DMS53 treated with DMSO at 0.1 percent for 48 hours (cell line): ENCODE results near the gene VPS52.
"Not testable (repeated sequence)": the region's sequence is repeated elsewhere in the genome, so short reads cannot be mapped to it uniquely, and the experiment has no call there.

Experiments
- DNase-seq: peaks from one replicate; lab custom pipeline; 2025; ENCODE audit not compliant: unreplicated experiment; lab: John Stamatoyannopoulos, UW

VPS52 gene

DNA sequence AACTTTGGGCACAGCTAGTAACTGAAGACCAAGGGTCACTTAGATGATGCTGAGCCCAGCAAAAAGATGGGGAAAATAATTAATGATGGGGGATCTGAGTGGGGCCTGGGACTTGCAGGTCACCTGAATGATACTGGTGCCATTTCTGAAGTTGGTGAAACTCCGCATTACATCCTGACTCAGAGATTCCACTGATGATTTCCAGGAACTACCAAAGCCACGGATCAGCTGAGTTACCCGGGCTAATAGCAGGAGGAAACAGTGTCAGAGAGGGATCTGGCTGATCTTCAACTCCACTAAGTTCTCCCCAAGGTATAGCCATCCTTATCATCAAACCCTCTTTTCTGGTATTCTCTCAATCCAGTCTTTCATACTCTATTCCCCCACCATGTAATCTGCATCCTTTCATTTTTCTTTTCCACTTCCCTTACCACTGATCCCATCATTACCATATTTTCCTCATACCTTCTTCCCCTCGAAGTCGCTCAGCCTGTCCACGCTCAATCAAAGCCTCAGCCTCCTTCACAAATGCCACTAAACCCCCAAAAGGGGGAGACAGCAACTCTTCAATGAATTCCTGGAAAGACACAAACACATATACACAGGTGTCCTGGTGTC lies 20.2 kb downstream of the VPS52 start:
- no peak for DNase-seq

DNA sequence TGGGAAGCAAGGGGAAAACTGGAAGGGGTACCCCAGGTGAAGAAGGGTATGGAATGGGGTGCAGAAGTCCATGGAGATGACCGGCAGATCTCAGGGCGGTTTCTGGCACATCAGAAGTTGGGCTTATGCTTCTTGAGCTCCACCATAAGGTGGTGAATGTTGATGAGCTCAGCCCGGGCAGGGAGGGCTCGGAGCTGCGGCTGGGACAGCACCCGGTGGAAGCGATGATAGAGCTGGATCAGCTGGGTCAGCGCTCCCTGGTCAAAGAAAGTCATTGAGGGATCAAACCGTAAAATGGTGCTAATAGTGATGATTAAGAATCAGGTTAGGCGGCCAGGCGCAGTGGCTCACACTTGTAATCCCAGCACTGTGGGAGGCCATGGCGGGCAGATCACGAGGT lies 20.9 kb downstream of the VPS52 start:
- no peak for DNase-seq

DNA sequence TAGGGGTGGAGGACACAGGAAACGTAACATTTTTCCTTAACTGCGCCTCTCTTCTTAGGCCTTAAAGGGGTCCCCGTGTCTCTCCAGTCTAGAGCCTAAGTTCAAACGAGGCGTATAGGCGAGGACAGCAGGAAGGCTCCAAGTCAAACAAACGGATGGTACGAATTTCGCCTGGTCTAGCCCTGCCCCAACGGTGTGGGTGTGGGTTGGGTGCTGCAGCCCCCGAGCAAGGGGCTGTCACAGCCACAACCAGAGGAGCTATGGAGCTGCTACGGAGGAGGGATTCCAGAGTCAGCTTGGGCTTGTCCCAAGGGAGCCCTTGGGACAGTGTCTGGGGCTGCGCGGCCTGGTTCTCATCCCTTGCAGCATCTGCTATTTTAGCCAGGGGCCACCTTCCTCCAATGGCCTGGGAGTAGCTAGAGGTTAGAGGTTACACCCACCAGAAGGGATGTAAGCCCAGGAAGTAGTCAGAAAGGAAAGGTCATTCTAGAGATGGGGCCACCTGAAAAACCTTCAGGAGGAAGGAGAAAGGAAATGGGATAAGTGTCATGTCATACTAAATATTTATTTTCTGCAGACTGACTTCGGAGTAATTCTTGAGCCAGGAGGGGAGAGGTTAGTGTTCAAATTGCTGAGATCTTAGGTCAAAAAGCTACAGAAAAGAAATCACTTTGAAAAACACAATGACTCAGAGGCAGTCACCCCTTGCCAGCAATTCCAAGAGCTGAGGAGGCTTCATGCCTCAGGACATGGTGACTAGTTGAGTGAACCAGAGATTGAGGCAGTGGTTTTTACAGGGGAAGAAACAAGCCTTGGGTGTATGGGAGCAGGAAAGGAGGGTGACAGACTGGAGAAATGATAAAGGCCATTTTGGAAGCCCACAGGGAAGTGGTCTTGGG lies 21.7 kb downstream of the VPS52 start:
- DNase-seq = no peak

DNA sequence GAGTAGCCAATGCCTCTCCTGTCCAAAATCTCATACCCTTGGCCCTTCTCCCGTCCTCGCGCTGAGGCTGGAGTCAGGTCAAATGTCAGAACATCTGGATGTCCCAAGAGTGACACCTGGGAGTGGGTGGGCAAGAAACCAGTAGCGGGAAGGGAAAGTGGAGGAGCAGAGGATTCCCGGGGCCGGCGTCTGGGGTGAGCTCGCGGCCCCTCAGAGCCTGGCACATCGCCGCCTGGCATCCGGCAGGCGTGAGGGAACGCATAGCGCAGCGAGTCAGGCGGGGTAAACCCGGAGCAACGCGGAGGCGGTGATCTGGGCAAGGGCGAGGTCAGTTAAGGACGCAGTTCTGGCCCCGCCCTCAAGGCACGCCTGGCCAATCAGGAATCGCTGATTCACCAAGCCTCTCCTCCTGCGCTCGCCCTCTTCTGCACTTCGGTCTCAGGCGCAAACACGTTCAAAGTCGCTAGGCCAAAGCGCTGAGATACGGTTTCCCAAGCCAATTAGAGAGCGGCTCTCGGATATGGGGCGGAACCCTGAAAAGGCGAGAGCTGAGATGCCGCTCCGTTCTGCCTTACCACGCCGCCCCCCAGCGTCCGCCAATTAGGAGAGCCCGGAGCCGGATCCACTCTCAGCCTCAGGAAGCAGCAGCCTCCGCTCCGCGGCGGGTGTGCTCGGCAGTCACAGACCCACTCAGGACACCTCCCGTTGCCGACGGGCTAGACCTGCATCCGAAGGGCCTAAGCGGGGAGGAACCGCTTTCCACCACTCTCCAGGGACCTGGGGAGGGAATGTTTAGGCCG lies 22.5 kb downstream of the VPS52 start:
- peak; percentile 99 for DNase-seq

DNA sequence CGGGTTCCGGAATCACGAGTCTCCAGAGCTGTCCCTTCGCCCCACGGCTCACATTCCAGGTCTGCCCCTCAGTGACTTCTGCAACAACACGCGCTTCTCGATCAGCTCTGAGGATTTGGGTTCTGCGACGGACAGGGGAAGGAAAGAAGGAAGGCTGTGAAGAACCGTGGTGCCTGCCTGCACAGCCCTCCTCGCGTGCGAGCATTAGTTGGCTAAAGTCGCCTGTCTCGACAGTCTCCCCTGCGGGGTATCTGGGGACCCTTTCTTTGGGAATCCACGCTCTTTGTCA lies 23.1 kb downstream of the VPS52 start:
- DNase-seq = peak; percentile 61

DNA sequence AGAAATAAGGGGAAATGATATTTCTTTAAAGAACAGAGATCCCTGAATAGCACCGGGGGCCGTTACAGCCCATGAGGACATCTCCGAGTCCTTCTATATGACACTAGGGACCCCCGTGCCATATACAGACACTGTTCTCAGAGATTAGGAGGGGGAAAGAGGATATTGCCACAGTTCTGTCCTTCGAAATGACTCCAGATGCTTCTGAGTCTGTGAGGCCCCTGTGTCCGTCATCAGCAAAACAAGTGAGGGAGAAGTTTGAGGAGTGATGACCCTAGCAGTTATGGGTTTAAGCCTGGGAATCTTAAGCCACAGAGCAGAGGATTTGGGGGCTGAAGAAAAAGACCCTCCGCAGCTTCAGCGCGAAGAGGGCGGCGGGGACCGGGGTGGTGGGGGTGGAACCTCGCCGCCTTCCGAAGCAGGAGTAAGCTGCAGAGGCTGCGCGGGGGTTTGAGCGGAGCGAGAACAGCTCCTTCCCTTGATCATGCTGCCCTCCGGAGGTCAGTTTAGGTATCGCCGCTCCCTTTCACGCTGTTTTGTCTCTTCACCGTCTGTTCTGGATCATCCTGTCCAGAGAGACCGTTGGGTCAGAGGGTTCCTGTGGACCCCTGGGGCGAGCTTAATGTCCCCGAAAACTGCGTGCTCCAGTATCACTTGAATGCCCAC lies 23.6 kb downstream of the VPS52 start:
- peak; percentile 74 for DNase-seq

DNA sequence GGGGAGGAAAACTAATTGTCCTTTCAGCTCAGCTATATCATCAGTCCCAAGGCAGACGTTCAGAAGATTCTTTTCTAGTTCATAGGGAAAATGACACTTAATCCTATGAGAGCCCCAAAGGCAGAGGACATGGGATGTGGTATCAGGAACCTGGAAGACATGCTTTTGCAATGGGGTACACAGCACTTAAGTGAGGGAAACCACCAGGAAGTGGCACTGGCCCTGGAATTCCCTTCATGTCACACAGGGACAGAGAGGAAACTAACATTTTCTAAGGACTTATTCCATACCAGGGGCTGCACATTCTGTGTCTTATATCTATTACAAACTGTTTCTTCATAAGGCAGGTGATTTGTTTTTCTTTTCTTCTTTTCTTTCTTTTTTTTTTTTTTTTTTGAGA lies 28.2 kb downstream of the VPS52 start:
- no peak for DNase-seq

DNA sequence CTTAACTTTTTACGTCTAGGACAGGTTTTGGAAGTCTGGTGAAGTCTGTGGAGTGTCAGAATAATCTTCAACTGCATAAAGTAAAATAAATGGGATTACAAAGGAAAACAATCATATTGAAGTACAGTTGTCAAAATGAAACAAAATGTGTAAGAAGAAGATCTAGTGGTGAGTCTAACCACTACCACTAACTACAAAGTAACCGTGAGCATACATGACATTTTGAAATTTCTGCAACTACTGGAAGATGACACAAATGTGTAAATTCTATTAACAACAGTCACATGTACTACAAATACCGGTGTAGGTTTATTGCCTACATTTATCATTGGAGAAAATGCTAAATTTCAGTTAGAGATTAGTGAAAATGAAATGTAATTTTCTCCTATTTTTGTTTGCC lies 29.7 kb downstream of the VPS52 start:
- DNase-seq = no peak

DNA sequence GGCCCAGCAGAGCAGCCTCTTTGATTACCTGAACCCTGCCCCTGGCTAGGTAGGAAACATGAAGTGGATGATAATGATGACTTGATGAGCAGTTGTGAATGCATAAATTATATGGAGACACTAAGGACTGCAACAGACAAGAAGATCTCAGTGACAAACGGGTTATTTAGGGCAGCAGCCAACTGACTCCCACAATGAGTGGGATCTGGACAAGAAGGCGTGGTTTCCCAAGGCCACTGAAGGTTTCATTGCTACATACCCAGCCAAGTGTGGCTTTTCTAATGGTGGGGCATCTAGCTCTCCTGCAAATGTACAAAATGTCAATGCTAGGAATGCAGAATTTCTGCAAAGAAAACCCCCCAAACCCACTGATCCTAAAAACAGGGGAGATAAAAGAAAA lies 33.9 kb downstream of the VPS52 start:
- no peak for DNase-seq

DNA sequence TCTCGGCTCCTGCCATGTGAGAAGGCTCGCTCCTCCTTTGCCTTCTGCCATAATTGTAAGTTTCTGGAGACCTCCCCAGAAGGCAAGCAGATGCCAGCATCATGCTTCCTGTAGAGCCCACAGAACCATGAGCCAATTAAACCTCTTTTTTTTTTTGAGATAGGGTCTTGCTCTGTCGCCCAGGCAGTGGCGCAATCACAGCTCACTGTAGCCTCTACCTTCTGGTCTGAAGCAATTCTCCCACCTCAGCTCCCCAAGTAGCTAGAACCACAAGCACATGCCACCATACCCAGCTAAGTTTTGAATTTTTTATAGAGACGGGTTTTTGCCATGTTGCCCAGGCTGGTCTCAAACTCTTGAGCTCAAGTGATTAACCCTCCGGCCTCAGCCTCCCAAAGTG lies 34.8 kb downstream of the VPS52 start:
- no peak for DNase-seq

DNA sequence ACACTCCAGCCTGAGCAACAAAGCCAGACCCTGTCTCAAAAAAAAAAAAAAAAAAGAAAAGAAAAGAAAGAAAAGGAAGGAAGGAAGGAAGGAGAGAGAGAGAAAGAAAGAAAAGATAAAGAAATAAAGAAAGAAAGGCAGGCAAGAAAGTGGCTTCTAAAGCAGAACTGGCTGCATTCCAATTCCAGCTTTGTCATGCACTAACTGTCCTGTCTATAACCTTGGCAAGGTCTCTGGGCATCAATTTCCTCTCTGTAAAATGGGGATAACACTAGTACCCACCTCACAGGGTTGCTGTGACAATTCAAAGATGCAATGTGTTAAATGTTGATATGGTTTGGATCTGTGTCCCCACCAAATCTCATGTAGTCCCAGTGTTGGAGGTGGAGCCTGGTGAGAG lies 35.3 kb downstream of the VPS52 start:
- DNase-seq = no peak

DNA sequence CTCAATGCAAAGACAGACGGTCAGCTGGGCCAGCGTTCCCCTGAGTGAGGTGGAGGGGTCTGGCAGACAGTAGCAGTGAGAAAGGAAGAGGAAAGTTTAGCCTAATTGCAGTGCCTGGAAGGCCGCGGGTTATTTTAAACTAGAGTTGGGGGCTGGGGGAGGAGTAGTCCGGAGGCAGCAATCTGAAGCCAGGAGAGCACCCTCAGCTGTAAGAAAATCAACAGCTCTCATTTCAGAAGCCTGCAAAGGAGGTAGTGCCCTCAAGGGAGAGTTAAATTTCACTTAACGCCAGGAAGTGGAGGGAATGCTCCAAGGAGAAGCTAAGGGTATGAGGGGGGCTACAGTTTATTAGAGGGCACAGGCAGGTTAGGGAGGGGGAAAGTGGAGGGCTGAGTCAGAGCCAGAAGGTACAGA lies 36.4 kb downstream of the VPS52 start:
- no peak for DNase-seq

DNA sequence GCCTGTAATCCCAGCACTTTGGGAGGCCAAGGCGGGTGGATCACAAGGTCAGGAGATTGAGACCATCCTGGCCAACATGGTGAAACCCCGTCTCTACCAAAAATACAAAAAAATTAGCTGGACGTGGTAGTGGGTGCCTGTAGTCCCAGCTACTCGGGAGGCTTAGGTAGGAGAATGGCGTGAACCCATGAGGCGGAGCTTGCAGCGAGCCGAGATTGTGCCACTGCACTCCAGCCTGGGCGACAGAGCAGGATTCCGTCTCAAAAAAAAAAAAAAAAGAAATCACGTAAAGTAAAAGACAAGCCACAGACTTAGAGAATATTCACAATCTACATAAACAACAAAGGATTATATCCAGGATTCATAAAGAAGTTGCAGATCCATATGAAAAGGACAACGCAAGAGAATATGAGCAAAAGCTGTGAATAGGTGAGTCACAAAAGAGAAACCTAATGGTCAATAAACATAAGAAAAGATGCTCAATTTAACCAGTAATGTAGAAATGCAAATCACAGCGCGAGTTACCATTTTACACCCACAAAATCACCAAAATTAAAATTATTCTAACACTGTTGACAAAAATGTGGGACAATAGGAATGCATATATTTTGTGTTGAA lies 45.1 kb downstream of the VPS52 start:
- not testable (repeated sequence) for DNase-seq

DNA sequence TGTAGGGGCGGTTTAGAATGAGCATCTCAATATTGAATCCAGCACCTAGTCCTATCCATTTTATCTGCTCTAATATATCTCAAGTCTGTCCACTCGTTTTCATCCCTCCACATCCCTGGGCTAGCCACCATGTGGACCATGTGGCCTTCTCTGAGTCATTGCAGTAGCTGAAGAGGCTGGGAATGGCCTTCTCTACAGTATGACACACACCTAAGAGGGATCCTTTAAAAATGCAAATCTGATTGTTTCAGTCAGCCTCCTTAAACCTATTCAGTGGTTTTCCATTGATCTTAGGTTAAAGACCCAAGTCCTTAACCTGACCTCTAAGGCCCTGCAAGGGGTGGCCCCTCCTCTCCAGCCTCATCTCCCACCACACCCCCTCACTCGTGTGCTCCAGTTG lies 54.0 kb downstream of the VPS52 start:
- DNase-seq = no peak

DNA sequence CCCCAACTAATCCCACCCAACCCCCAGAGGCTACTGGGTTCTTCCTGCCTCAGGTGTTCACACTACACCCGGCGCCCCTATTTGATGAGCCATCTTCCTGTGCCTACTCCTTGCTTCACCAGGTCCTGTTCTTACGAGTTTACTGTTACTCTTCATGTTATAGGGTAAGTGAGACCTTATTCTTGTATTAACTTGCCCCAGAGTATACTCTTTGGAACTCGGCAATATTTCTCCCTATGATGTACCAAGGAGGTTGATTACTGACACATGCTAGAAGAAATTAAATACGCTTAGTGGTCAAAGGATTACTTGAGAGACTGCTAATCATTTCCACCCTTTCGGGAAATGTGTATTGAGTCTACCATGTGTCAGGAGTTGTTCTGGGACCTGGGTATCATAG lies 54.4 kb downstream of the VPS52 start:
- no peak for DNase-seq

DNA sequence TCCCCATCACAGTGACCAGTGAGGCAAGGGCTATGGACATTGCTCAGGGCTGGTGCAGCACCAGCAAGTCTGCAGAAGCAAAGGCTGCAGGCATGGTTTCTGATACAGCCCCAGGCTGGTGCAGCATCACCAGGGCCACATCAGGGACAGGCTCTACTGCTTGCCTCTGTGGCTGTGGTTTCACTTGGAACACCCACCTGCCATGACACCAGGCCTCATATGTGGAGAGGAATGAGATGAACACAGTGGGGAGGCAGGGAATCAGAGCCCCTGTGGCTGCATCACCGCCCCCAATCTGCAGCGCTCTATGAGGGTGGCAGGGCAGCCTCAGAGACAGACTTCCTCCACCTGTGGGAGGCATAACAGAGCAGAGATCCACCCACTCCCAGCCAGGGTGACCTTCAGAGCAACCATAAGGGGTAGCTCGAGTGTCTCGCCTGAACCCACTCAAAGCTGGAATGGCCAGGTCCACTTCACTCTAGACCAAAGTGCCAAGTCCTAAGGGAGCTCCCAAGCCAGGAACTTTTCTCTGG lies 55.5 kb downstream of the VPS52 start:
- no peak for DNase-seq

DNA sequence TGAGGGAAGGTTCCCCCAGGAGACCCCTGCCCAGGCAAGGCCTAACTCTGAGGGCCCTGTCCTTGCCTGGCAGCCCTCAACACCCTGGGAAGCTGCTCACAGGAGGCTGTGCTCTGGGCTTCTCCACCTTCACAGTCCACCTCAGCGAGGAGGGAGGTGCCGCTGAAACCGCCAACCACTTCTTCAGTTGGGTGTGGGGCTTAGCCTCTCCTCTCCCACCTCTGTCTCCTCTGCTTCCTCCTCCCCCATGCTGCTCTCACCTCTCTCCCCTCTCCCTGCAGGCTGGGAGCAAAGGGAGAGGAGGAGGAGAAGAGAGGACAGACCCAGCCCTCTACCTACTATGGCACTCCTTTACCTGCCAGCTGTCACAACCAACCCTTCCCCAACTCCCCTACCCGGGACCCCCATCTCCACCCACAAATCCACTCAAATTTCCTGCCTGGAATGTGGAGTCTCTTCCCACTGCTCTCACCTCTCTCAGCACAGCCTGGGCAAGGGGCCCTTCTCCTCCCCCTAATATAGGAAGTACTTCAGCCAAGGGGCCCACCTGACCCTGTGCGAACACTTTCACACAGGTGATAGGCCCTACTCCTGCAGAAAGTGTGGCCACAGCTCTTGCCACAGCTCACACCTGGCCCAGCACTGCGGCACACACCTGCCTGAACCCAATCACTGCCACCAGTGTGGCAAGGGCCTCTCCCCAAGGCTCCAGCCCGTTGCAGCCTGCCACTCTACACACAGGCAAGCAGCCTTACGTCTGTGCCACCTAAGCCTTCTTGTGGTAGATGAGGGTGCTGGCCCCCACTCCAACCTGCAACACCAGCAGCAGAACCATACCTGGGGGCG lies 56.2 kb downstream of the VPS52 start:
- DNase-seq = no peak

DNA sequence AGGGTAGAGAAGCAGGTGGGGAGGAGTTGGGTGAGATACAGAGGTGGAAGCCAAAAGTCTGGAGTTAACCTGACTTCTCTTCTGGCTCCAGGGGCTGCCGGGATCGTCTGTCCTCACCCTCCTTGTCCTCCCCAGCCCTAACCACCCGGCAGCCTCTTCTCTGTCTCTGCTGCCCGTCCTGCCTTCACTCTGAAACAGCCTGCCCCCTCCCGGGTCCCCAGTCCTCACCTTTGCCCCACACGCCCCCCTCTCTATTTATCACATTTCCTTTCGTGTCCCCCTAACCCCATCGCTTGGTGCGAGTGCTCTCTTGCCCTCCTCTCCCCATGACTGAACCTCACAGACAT lies 57.7 kb downstream of the VPS52 start:
- no peak for DNase-seq

DNA sequence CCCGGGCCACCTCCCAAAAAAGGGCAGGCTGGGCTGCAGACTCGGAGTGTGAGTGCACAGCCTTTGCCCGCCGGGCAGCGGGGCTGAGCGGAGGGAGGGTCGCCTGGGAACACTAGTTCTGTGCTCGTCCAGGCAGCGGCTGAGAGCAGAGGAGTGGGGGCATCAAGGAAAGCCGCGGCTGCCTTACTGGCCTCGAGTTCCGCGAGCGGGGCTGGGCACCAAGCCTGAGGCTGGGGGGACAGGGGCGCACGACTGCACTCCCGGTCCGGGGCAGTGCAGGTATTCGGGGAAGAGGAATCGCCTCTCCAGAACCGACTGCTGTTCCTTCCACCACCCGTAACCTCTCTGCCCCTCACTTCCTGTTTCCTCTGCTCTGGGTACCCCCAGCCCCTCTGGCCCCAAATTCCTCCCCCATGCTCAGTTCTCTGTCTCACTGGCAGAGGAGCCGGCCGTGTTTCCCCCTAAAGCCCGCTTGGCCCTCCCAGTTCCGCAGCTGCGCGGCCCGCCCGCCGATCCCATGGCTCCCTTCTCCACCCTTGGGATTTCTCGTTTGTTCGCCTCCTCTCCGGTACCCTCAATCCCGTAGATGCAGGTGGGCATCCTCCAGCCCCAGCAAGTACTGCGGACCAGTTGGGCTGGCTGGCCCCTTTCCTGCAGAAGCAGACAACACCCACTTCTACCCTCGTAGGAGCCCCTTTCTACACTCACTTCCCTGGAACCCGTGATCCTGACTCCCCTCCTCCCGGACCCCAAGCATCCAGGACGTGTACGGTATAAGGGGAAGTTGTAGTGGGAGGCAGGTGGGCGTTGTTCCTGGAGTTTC lies 58.3 kb downstream of the VPS52 start:
- no peak for DNase-seq
